WERI-Rb-1 (cell line): Measurements from ENCODE around the gene OR51Q1.

Source experiments
- DNase-seq: peaks from one replicate; pipeline ENCODE4 v3.0.0-alpha.2; 2020
- H3K27ac ChIP-seq: fragments of 250-450 bp; sonication (Bioruptor Pico); 2 replicates; pipeline ENCODE4 v1.5.1; 2020; ENCODE audit warnings: mild to moderate bottlenecking, moderate library complexity
- H3K27me3 ChIP-seq: fragments of 250-450 bp; sonication (Bioruptor Pico); 2 replicates; pipeline ENCODE4 v1.5.1; 2021; ENCODE audit warnings: mild to moderate bottlenecking, low read depth, moderate library complexity; ENCODE audit not compliant: insufficient read depth, severe bottlenecking
- H3K36me3 ChIP-seq: fragments of 250-450 bp; sonication (Bioruptor Pico); 2 replicates; pipeline ENCODE4 v1.5.1; 2020; ENCODE audit warnings: mild to moderate bottlenecking, moderate library complexity
- H3K4me3 ChIP-seq: 2 replicates; pipeline ENCODE4 v1.5.1; 2011; ENCODE audit warnings: low read depth, mild to moderate bottlenecking, control low read depth, low read length
- H3K9me3 ChIP-seq: fragments of 250-450 bp; sonication (Bioruptor Pico); 2 replicates; pipeline ENCODE4 v1.5.1; 2021; ENCODE audit warnings: mild to moderate bottlenecking, moderate library complexity; ENCODE audit not compliant: severe bottlenecking
- TF ChIP-seq, protein P1 (sequence below): IDR thresholded peaks from 2 replicates; pipeline ENCODE4 v1.5.1; 2011; ENCODE audit warnings: low read depth, mild to moderate bottlenecking, control low read depth, inconsistent platforms, low read length

Gene OR51Q1

DNA sequence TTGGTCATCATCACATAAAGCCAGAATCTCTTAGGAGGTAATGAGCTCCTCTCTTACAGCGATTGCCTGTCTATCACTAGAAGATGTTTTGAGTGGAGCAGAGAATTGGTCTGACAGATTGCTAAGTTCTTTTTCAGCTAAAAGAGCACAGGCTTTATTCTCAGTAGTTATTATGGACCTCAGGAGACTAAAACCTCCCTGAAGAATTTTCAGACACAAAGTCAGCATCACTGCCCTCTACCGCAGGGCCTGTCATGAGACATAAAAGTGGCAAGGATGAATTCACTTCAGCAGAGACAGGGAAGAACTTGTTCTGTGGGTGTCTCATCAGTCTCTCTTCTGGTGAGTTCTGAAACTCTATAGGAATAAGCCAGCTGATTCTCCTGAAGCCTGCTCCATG, 27.1 kb downstream of the OR51Q1 start, which contains the start of gene OR51I2:
OR51I2 (plus strand) TSS at position 301 of the 400 bp plus-strand sequence. CDS start 4,166 bp downstream, outside the sequence.
- Histone ChIP-seq H3K4me3 (no peak within 1 kb of the TSS), H3K36me3 (no peaks in the 10 kb centered on the region), H3K9me3 (no peaks in the 10 kb centered on the region), H3K27ac (no peak within 1 kb of the TSS), H3K27me3 (peaks cover 60% of the 10 kb centered on the region)
- TF ChIP-seq, protein P1, sequence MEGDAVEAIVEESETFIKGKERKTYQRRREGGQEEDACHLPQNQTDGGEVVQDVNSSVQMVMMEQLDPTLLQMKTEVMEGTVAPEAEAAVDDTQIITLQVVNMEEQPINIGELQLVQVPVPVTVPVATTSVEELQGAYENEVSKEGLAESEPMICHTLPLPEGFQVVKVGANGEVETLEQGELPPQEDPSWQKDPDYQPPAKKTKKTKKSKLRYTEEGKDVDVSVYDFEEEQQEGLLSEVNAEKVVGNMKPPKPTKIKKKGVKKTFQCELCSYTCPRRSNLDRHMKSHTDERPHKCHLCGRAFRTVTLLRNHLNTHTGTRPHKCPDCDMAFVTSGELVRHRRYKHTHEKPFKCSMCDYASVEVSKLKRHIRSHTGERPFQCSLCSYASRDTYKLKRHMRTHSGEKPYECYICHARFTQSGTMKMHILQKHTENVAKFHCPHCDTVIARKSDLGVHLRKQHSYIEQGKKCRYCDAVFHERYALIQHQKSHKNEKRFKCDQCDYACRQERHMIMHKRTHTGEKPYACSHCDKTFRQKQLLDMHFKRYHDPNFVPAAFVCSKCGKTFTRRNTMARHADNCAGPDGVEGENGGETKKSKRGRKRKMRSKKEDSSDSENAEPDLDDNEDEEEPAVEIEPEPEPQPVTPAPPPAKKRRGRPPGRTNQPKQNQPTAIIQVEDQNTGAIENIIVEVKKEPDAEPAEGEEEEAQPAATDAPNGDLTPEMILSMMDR = no peak
- no peak for DNase-seq

DNA sequence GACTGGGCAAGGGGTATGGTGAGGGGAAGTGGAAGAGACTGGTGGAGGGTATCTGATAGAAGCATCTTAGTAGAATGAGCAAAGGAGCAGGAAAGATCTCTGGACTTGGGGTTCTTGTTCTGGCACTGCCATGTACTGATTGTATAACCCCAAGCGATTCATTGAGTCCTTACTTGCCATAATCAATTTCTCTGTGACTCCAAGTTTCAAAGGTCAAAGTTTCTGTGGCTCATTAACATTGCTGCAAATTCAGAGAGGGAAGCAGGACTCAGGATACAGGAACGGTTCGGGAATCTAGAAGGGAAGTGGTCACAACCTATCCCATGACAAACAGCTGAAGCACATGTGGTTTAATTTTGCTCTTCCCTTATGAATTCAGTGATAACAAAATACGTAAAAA, 27.5 kb downstream of the OR51Q1 start:
- TF ChIP-seq, protein P1 = no peak
- Histone ChIP-seq H3K36me3 (no peaks in the 10 kb centered on the region), H3K4me3 (no peak overlapping the region), H3K27me3 (peaks cover 62% of the 10 kb centered on the region), H3K9me3 (no peaks in the 10 kb centered on the region), H3K27ac (no peak overlapping the region)
- no peak for DNase-seq

DNA sequence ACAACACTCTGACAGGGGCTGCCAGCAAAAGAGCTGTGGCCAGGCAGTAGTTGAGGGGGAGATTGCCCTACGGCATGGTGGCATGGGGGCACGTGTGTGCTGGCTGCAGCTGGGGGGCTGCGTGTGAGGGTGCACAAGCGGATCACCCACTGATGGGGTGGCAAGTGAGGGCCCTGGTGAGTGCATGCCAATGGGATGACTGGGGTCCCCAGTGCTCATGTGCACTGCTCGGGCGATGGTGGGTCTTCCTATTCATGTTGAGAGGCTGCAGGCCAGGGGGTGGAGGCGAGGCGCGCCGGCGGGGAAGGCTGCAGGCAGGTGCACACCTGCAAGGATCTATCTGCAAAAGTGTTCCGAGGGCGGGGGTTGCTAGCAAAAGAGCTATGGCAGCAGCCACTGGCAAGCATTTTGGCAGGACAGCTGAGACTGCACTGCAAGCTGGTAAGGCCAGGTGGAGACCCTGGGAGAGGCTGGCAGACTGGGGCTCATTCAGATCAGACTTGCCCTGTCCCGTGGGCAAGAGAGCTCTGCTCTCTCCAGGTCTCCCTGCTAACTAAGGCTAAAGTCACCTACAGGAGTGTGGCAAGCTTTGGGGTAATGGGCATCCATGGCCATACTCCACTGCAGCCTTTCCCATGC, 39.2 kb downstream of the OR51Q1 start:
- peaks cover 15% of the 10 kb centered on the region for H3K9me3 ChIP-seq
- no peaks in the 10 kb centered on the region for H3K36me3 ChIP-seq
- H3K27ac ChIP-seq = no peak overlapping the region
- no peak overlapping the region for H3K4me3 ChIP-seq
- DNase-seq = no peak
- TF ChIP-seq, protein P1 = no peak
- peaks cover 23% of the 10 kb centered on the region for H3K27me3 ChIP-seq

DNA sequence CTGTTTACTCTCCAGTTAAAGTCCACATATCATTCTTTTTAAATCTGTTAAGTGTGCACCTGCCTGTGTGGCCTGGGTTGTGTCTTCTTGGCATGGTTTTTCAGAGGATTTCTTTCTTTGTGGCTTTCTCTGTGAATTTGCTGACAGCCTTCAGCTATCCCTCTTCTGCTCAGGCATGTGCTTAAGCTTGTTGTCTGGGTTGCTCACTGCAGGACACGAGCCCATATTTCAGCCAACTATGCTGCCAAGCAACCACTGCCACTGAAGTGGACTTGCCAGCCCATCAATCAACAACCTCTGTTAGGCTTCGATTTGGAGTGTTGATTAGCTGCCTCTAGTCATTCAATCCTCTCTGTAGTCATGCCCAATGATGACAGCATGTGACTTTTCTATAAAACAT, 45.6 kb downstream of the OR51Q1 start:
- no peaks in the 10 kb centered on the region for H3K9me3 ChIP-seq
- no peaks in the 10 kb centered on the region for H3K36me3 ChIP-seq
- TF ChIP-seq, protein P1 = no peak
- H3K4me3 ChIP-seq = no peak overlapping the region
- H3K27ac ChIP-seq = no peak overlapping the region
- H3K27me3 ChIP-seq = no peaks in the 10 kb centered on the region
- DNase-seq = no peak
